ENCODE results near the gene WARS2.

DNA sequence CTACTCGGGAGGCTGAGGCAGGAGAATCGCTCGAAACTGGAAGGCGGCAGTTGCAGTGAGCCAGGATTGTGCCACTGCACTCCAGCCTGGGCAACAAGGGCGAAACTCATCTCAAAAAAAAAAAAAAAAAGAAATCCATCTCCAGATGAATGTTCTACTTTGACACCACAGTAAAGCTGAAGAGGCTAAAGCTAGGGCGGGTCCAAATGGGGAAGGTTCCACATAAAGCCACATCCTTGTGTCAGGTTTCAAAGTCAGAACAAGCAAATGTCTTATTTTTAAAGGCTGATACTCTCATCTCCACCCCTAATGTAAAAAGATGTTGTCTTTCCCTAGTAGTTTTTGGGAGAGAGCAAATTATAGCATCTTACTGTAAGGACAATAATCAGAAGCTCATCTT, 4.4 kb upstream of the WARS2 start:
- TF ChIP-seq, protein P1, sequence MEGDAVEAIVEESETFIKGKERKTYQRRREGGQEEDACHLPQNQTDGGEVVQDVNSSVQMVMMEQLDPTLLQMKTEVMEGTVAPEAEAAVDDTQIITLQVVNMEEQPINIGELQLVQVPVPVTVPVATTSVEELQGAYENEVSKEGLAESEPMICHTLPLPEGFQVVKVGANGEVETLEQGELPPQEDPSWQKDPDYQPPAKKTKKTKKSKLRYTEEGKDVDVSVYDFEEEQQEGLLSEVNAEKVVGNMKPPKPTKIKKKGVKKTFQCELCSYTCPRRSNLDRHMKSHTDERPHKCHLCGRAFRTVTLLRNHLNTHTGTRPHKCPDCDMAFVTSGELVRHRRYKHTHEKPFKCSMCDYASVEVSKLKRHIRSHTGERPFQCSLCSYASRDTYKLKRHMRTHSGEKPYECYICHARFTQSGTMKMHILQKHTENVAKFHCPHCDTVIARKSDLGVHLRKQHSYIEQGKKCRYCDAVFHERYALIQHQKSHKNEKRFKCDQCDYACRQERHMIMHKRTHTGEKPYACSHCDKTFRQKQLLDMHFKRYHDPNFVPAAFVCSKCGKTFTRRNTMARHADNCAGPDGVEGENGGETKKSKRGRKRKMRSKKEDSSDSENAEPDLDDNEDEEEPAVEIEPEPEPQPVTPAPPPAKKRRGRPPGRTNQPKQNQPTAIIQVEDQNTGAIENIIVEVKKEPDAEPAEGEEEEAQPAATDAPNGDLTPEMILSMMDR (IDR thresholded peaks at IDR 0.05) = no peak
- TF ChIP-seq POLR2A (IDR thresholded peaks at IDR 0.05) (no peak), EP300 (IDR thresholded peaks at IDR 0.05; ENCODE audit: low read depth) (no peak), POLR2AphosphoS5 (IDR thresholded peaks at IDR 0.05) (no peak)
